OCI-LY7 (cell line): Measurements from ENCODE around the gene USH2A. TPM values are rescaled to one million over a fixed set of nuclear protein-coding genes. Genes with fewer than 3 reads are reported as not detected.

Experiments used
- BruUV-seq: library from RNA; stranded (reverse); fragments of 400-500 nt; replicated peaks from 2 replicates; lab custom pipeline; 2021; lab: Mats Ljungman, UMichigan
- CTCF ChIA-PET: fragments of 300-600 bp; sonication (Branson Sonifier 250); formaldehyde crosslinking; loops from one replicate; lab custom pipeline; 2022; ENCODE audit warnings: antibody characterized with exemption; ENCODE audit not compliant: unreplicated experiment; lab: Charles Lee
- POLR2A ChIA-PET: fragments of 300-600 bp; sonication (Branson Sonifier 250); formaldehyde crosslinking; loops from one replicate; lab custom pipeline; 2022; ENCODE audit warnings: antibody characterized with exemption; lab: Charles Lee
- DNase-seq: peaks from one replicate; pipeline ENCODE4 v3.0.0-alpha.2; 2015; ENCODE audit warnings: low spot score
- H2AFZ ChIP-seq: fragments of 200-600 bp; sonication (generic), shearing (Covaris generic); 2 replicates; pipeline ENCODE4 v1.6.1; 2014; ENCODE audit warnings: mild to moderate bottlenecking, antibody characterized with exemption, low read length, moderate library complexity
- H3K27ac ChIP-seq: fragments of 200-600 bp; sonication (generic); 2 replicates; pipeline ENCODE4 v1.5.1; 2014; ENCODE audit warnings: mixed run types, low read depth, mild to moderate bottlenecking, moderate library complexity, low read length, inconsistent platforms; ENCODE audit not compliant: poor library complexity, severe bottlenecking
- H3K36me3 ChIP-seq: fragments of 200-600 bp; sonication (generic); 2 replicates; pipeline ENCODE4 v1.6.1; 2014; ENCODE audit warnings: mild to moderate bottlenecking, antibody characterized with exemption, low read length, moderate library complexity, mixed read lengths; ENCODE audit not compliant: insufficient read depth
- H3K4me1 ChIP-seq: fragments of 200-600 bp; sonication (generic); 2 replicates; pipeline ENCODE4 v1.5.1; 2014; ENCODE audit warnings: mild to moderate bottlenecking, low read length; ENCODE audit not compliant: insufficient read depth, poor library complexity, severe bottlenecking
- H3K4me2 ChIP-seq: fragments of 200-600 bp; sonication (generic); 2 replicates; pipeline ENCODE4 v1.6.1; 2014; ENCODE audit warnings: mild to moderate bottlenecking, low read length
- H3K4me3 ChIP-seq: fragments of 200-600 bp; sonication (generic); 2 replicates; pipeline ENCODE4 v1.5.1; 2014; ENCODE audit warnings: mild to moderate bottlenecking, low read depth, low read length; ENCODE audit not compliant: poor library complexity, severe bottlenecking
- H3K79me2 ChIP-seq: fragments of 200-600 bp; sonication (generic); 2 replicates; pipeline ENCODE4 v1.6.1; 2016; ENCODE audit warnings: low read depth, mild to moderate bottlenecking, low read length, moderate library complexity, mixed read lengths; ENCODE audit not compliant: insufficient read depth
- H3K9me2 ChIP-seq: fragments of 200-600 bp; sonication (generic); 2 replicates; pipeline ENCODE4 v1.6.1; 2016; ENCODE audit warnings: mild to moderate bottlenecking, low read length, mixed read lengths; ENCODE audit not compliant: insufficient read depth
- H3K9me3 ChIP-seq: fragments of 200-600 bp; sonication (generic); 2 replicates; pipeline ENCODE4 v1.6.1; 2014; ENCODE audit warnings: mild to moderate bottlenecking, mixed run types, low read length, mixed read lengths
- H4K20me1 ChIP-seq: fragments of 200-600 bp; sonication (generic); 2 replicates; pipeline ENCODE4 v1.6.1; 2014; ENCODE audit warnings: mild to moderate bottlenecking, antibody characterized with exemption, low read length, moderate library complexity, mixed read lengths; ENCODE audit not compliant: insufficient read depth
- CTCF ChIP-seq: fragments of 200-600 bp; sonication (generic); conservative IDR thresholded peaks from 2 replicates; pipeline ENCODE4 v1.5.1; 2014; ENCODE audit warnings: mild to moderate bottlenecking, antibody characterized with exemption, low read length, moderate library complexity, mixed read lengths
- EZH2phosphoT487 ChIP-seq: fragments of 200-600 bp; sonication (generic); IDR thresholded peaks from 2 replicates; pipeline ENCODE4 v1.6.1; 2018; ENCODE audit warnings: low read depth, borderline replicate concordance, mild to moderate bottlenecking, mixed run types, antibody characterized with exemption, low read length, moderate library complexity, mixed read lengths
- intact Hi-C: fragments of 100-400 bp; cut with micrococcal nuclease; formaldehyde crosslinking; loops from one replicate; pipeline ENCODE4 v1.10.0; 2022; ENCODE audit not compliant: unreplicated experiment
- total RNA-seq, 2 experiments: library from RNA; depleted of rRNA in 1 of 2; stranded (reverse); fragments of >200 nt in 1 of 2; shearing (Covaris generic) in 1 of 2; gene quantifications; 2 replicates each; pipeline ENCODE4 v1.2.3, GENCODE V29; 2014 to 2022

Gene USH2A
- total RNA-seq, 2 experiments from 2014 or later = not detected

GRCh38 chr1:215601276-215601675, 822.0 kb downstream of the USH2A start:
- TF ChIP-seq EZH2phosphoT487 (no peak), CTCF (no peak)
- no peak overlapping the region for H3K4me2 ChIP-seq
- no peaks in the 10 kb centered on the region for H3K79me2 ChIP-seq
- BruUV-seq = no TSS peak
- no peaks in the 10 kb centered on the region for H4K20me1 ChIP-seq
- H3K36me3 ChIP-seq = no peaks in the 10 kb centered on the region
- intact Hi-C loops = no loop called here
- no peak overlapping the region for H2AFZ ChIP-seq
- ChIA-PET POLR2A (no interaction called here), CTCF (no interaction called here)
- no peaks in the 10 kb centered on the region for H3K4me1 ChIP-seq
- H3K9me2 ChIP-seq = no peaks in the 10 kb centered on the region
- no peak overlapping the region for H3K4me3 ChIP-seq
- DNase-seq = no peak
- no peak overlapping the region for H3K27ac ChIP-seq
- H3K9me3 ChIP-seq = no peaks in the 10 kb centered on the region

- no peak for DNase-seq
- CTCF ChIA-PET = no interaction called here
- Histone ChIP-seq H3K4me2 (no peak overlapping the region), H3K36me3 (no peaks in the 10 kb centered on the region), H3K79me2 (no peaks in the 10 kb centered on the region), H2AFZ (no peak overlapping the region), H3K9me2 (no peaks in the 10 kb centered on the region), H3K27ac (no peak overlapping the region), H3K4me3 (no peak overlapping the region), H3K4me1 (no peaks in the 10 kb centered on the region), H4K20me1 (no peaks in the 10 kb centered on the region), H3K9me3 (no peaks in the 10 kb centered on the region)
- POLR2A ChIA-PET = interaction anchor here (0.7 kb wide), 2 partner anchors 166 to 1287 kb away, joined by 3 read pairs; no protein-coding TSS in a partner anchor
- TF ChIP-seq EZH2phosphoT487 = no peak
- TF ChIP-seq CTCF = no peak
- intact Hi-C loops = no loop called here
- BruUV-seq = no TSS peak
Measured at GRCh38 chr1:215600867-215601266, 822.4 kb downstream of the USH2A start.

GRCh38 chr1:215600258-215600792, 822.9 kb downstream of the USH2A start:
- Histone ChIP-seq H3K79me2 (no peaks in the 10 kb centered on the region), H3K9me3 (no peaks in the 10 kb centered on the region), H3K9me2 (no peaks in the 10 kb centered on the region), H2AFZ (no peak overlapping the region), H3K36me3 (no peaks in the 10 kb centered on the region), H3K4me1 (no peaks in the 10 kb centered on the region), H3K27ac (no peak overlapping the region), H4K20me1 (no peaks in the 10 kb centered on the region), H3K4me3 (no peak overlapping the region), H3K4me2 (no peak overlapping the region)
- DNase-seq = no peak
- TF ChIP-seq CTCF (no peak), EZH2phosphoT487 (no peak)
- ChIA-PET CTCF (no interaction called here), POLR2A (interaction anchor here (0.7 kb wide), 2 partner anchors 165 to 1287 kb away, joined by 3 read pairs; no protein-coding TSS in a partner anchor)
- intact Hi-C loops = no loop called here
- BruUV-seq = no TSS peak
